ENCODE results near the gene KRT12.

DNA sequence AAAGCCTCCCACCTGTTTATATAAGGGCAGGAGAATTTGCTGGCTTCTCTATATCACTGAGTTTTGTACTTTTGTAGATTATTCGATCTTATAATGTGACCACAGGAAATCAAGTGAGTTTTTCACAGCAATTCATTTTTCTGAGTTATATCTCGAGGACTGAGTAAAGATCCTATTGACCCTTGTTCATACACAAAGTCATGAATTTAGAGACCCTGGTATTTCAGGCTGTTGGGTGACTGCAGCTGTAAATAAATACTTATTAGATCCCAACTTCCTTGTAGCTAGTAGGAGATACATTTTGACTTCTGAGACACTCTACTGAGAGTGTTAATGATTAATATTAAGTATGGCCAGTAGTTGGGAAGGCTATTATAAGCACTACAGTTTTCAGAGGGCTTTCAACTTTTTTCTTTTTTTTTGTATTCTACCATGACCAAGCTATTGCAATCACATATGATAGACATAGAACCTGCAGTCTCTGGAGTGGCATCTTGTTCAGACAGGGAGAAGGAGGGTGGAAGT lies 21.2 kb upstream of the KRT12 start:
- no peak for TF ChIP-seq FOXA1 (IDR thresholded peaks at IDR 0.05)
- no peak for TF ChIP-seq ELF4 (IDR thresholded peaks at IDR 0.05)
- no peak for TF ChIP-seq FOXM1 (IDR thresholded peaks at IDR 0.05; ENCODE audit: borderline replicate concordance)
- TF ChIP-seq NFRKB (IDR thresholded peaks at IDR 0.05) = no peak
- no peak for TF ChIP-seq CTBP1 (IDR thresholded peaks at IDR 0.05; ENCODE audit: borderline replicate concordance)
- TF ChIP-seq LEF1 (IDR thresholded peaks at IDR 0.05; ENCODE audit: borderline replicate concordance) = no peak
- no peak for TF ChIP-seq ZNF384 (IDR thresholded peaks at IDR 0.05)
- TF ChIP-seq TARDBP (IDR thresholded peaks at IDR 0.05) = no peak
- no peak for TF ChIP-seq HDGF (IDR thresholded peaks at IDR 0.05; ENCODE audit: borderline replicate concordance)
- no peak for TF ChIP-seq PKNOX1 (IDR thresholded peaks at IDR 0.05)
- TF ChIP-seq BHLHE40 (IDR thresholded peaks at IDR 0.05; ENCODE audit: borderline replicate concordance) = no peak
- TF ChIP-seq SUZ12 (IDR thresholded peaks at IDR 0.05) = no peak
- TF ChIP-seq SP1 (IDR thresholded peaks at IDR 0.05) = no peak

Data from HEK293T (cell line).